Right cardiac atrium (tissue), 5 donors: ENCODE results near the gene RGMB. TPM values are rescaled to one million over a fixed set of nuclear protein-coding genes. Genes with fewer than 3 reads are reported as not detected.

Source experiments
- ATAC-seq, 2 donors: fragments of 200-7000 bp; cut with Tn5 transposase; one replicate each; pipeline versions ENCODE4 v1.8.0 to v1.9.1; 2020; ENCODE audit warnings: moderate library complexity in 2 of 2, mild to moderate bottlenecking in 1 of 2
- DNase-seq, 3 donors: peaks; one replicate each; pipeline ENCODE4 v3.0.0-alpha.2; 2020
- H3K27ac ChIP-seq: one replicate; pipeline ENCODE4 v1.5.1; 2013; ENCODE audit warnings: mild to moderate bottlenecking, low read length, control low read depth, moderate library complexity
- H3K27me3 ChIP-seq: one replicate; pipeline ENCODE4 v1.6.1; 2013; ENCODE audit not compliant: control insufficient read depth, insufficient read depth
- H3K4me1 ChIP-seq: one replicate; pipeline ENCODE4 v1.6.1; 2013; ENCODE audit warnings: low read length; ENCODE audit not compliant: control insufficient read depth, insufficient read depth
- H3K4me3 ChIP-seq: one replicate; pipeline ENCODE4 v1.5.1; 2013; ENCODE audit warnings: low read length, control low read depth
- H3K9me3 ChIP-seq: one replicate; pipeline ENCODE4 v1.6.1; 2013; ENCODE audit warnings: low read length; ENCODE audit not compliant: control insufficient read depth
- WGBS: extraction: QIAGEN DNeasy Blood & Tissue Kit; methylation state at CpG from one replicate; pipeline ENCODE4 v1.1.7; 2013; 5-methylcytosine and 5-hydroxymethylcytosine counted together
- intact Hi-C, 4 donors: fragments of 100-400 bp; cut with DNase I; formaldehyde crosslinking; loops; one replicate each; pipeline versions ENCODE4 v1.11.0 to v1.14.0; 2022 to 2023
- polyA plus RNA-seq: library from polyadenylated mRNA; stranded (reverse); fragments of 200-250 nt; gene quantifications from one replicate; pipeline ENCODE4 v1.2.3, GENCODE V29; 2013
- total RNA-seq, 4 donors: library from RNA; stranded (reverse); fragmentation: NEBNext Ultra II Directional; extraction: Animal tissue kit (Norgen Biotek cat#: 25700); gene quantifications; one replicate each; pipeline ENCODE4 v1.2.1, GENCODE V29; 2021
- donor health status: healthy with polysubstance abuse.
- donor health status: DM: no; HTN: yes; CAD: no.
- donor health status: DM: no; HTN: no; CAD: no.
- donor health status: DM: no; HTN: yes; CAD: no; lungs with severe emphysema.
- donor health status: DM: yes; HTN: yes; CAD: no.

Gene RGMB
- total and polyA plus RNA-seq, 5 donors: 6.5 to 17.7 (median 16.0) TPM

- ATAC-seq (no peak), DNase-seq (no peak)
- Histone ChIP-seq H3K9me3 (no peaks in the 10 kb centered on the region), H3K4me3 (peak overlapping the region; percentile 78), H3K27ac (no peak overlapping the region), H3K27me3 (no peaks in the 10 kb centered on the region), H3K4me1 (peaks cover 6% of the 10 kb centered on the region)
- 67% methylated on average over 12 of the region's 12 CpGs for WGBS
- intact Hi-C loops: no loop called here
Observed at GRCh38 chr5:98775246-98776065, 2.0 kb downstream of the RGMB start.

GRCh38 chr5:98776066-98776705, 2.7 kb downstream of the RGMB start:
- Histone ChIP-seq H3K27me3 (no peaks in the 10 kb centered on the region), H3K9me3 (no peaks in the 10 kb centered on the region), H3K4me1 (peaks cover 6% of the 10 kb centered on the region), H3K4me3 (peak overlapping the region; percentile 5), H3K27ac (no peak overlapping the region)
- ATAC-seq (no peak), DNase-seq (no peak)
- 64% methylated on average over 7 of the region's 7 CpGs for WGBS
- intact Hi-C loops: no loop called here

GRCh38 chr5:98777295-98777694, 3.8 kb downstream of the RGMB start:
- DNase-seq: no peak
- 93% methylated on average over 4 of the region's 4 CpGs for WGBS
- no peak for ATAC-seq
- intact Hi-C loops: no loop called here
- no peaks in the 10 kb centered on the region for H3K9me3 ChIP-seq
- H3K27me3 ChIP-seq: no peaks in the 10 kb centered on the region
- H3K27ac ChIP-seq: no peak overlapping the region
- H3K4me3 ChIP-seq: no peak overlapping the region
- peaks cover 6% of the 10 kb centered on the region for H3K4me1 ChIP-seq

DNA sequence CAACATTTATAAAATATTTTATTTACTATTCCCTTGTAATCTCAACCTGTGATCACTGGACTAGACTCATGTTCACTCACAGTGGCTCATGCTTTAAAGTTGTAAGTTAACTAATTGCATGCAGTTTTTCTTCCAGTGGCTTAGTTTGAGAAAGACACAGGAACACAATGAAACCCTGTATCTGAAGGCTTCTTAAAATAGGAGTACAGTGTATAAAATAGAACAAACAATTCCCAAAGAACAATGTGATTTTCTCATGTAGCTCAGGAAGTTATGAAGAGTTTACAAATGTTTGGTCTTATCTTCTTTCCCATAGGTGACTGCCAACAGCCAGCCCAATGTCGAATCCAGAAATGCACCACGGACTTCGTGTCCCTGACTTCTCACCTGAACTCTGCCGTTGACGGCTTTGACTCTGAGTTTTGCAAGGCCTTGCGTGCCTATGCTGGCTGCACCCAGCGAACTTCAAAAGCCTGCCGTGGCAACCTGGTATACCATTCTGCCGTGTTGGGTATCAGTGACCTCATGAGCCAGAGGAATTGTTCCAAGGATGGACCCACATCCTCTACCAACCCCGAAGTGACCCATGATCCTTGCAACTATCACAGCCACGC, 5.9 kb downstream of the RGMB start:
- 67% methylated on average over 11 of the region's 11 CpGs for WGBS
- intact Hi-C loops: no loop called here
- no peak for DNase-seq
- peaks cover 8% of the 10 kb centered on the region for H3K4me1 ChIP-seq
- no peaks in the 10 kb centered on the region for H3K9me3 ChIP-seq
- no peak for ATAC-seq
- H3K4me3 ChIP-seq: no peak overlapping the region
- no peaks in the 10 kb centered on the region for H3K27me3 ChIP-seq
- H3K27ac ChIP-seq: no peak overlapping the region

GRCh38 chr5:98780390-98780789, 6.9 kb downstream of the RGMB start:
- WGBS: 79% methylated on average over 3 of the region's 3 CpGs
- Histone ChIP-seq H3K27ac (no peak overlapping the region), H3K4me3 (no peak overlapping the region)

GRCh38 chr5:98781520-98781919, 8.1 kb downstream of the RGMB start:
- no peak overlapping the region for H3K27ac ChIP-seq

More at GRCh38 chr5:98780390-98780789, 6.9 kb downstream of the RGMB start:
- H3K27me3 ChIP-seq: no peaks in the 10 kb centered on the region
- ATAC-seq: no peak
- peaks cover 8% of the 10 kb centered on the region for H3K4me1 ChIP-seq
- intact Hi-C loops: no loop called here
- no peaks in the 10 kb centered on the region for H3K9me3 ChIP-seq
- no peak for DNase-seq

DNA sequence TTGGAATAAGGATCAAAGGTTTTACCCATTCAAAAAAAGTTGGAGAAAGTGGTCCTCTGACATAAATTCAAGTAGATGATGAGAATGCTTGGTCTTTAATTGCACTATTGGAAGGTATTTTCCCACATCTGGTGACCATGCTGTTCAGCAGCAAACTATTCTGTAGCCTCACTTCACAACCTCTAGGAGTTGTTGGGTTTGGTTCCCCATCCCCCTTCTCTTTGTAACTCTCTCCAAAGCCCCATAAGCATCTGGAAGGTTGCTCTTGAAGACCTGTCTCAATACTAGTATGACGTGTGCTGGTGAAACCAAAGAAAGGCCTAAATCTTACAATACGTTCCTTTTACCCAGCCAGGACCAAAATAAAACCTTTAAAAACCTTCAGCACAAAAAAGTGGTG, 8.5 kb downstream of the RGMB start:
- WGBS: 90% methylated on average over 2 of the region's 2 CpGs
- Histone ChIP-seq H3K4me1 (peaks cover 6% of the 10 kb centered on the region), H3K9me3 (no peaks in the 10 kb centered on the region), H3K27ac (no peak overlapping the region), H3K27me3 (no peaks in the 10 kb centered on the region), H3K4me3 (no peak overlapping the region)
- intact Hi-C loops: no loop called here
- ATAC-seq: no peak
- no peak for DNase-seq

More at GRCh38 chr5:98781520-98781919, 8.1 kb downstream of the RGMB start:
- DNase-seq (no peak), ATAC-seq (no peak)
- Histone ChIP-seq H3K4me3 (no peak overlapping the region), H3K27me3 (no peaks in the 10 kb centered on the region), H3K4me1 (peaks cover 6% of the 10 kb centered on the region), H3K9me3 (no peaks in the 10 kb centered on the region)
- WGBS: 67% methylated on average over 2 of the region's 2 CpGs
- intact Hi-C loops: no loop called here

- Histone ChIP-seq H3K9me3 (no peaks in the 10 kb centered on the region), H3K27ac (no peak overlapping the region), H3K4me1 (peaks cover 8% of the 10 kb centered on the region), H3K4me3 (no peak overlapping the region), H3K27me3 (no peaks in the 10 kb centered on the region)
- 60% methylated on average over 3 of the region's 3 CpGs for WGBS
- intact Hi-C loops: no loop called here
- DNase-seq (no peak), ATAC-seq (no peak)
Observed at GRCh38 chr5:98783051-98783649, 9.7 kb downstream of the RGMB start.

DNA sequence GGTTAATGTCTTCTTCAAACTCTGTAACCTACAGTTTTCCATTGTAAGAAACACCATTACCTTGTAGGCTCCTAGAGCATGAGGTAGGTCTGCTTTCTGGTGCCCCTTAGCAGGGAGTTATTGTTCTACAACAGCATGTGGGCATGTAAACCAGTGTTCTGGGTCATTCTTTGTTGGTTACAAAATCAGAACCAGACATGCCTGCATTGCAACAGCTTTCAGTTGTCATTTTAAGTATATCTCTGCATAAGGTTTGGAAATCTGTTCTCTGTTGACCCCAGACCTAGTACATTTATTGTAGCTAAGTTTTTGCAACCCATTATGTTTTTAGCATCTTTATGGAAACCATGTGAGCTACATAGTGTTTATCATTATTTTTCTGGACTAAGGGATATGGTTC, 10.9 kb downstream of the RGMB start:
- peaks cover 8% of the 10 kb centered on the region for H3K4me1 ChIP-seq
- no peak for ATAC-seq
- no peak overlapping the region for H3K27ac ChIP-seq

GRCh38 chr5:98785244-98785643, 11.8 kb downstream of the RGMB start:
- intact Hi-C loops: no loop called here

More for the DNA sequence above, 10.9 kb downstream of the RGMB start:
- H3K9me3 ChIP-seq: no peaks in the 10 kb centered on the region
- DNase-seq: no peak
- no peak overlapping the region for H3K4me3 ChIP-seq
- intact Hi-C loops: no loop called here
- no peaks in the 10 kb centered on the region for H3K27me3 ChIP-seq

More at GRCh38 chr5:98785244-98785643, 11.8 kb downstream of the RGMB start:
- 64% methylated on average over 3 of the region's 3 CpGs for WGBS
- Histone ChIP-seq H3K4me3 (no peak overlapping the region), H3K9me3 (no peaks in the 10 kb centered on the region), H3K27ac (no peak overlapping the region), H3K27me3 (no peaks in the 10 kb centered on the region), H3K4me1 (peaks cover 4% of the 10 kb centered on the region)
- no peak for DNase-seq
- ATAC-seq: no peak
